Dedifferentiated amniotic fluid mesenchymal stem cell (primary cell): ENCODE results near the gene SPRYD3.

Experiments used
- DNase-seq: peaks from one replicate; pipeline ENCODE4 v3.0.0-alpha.2; 2016; ENCODE audit errors: extremely low spot score

The SPRYD3 gene

GRCh38 chr12:53063708-53064612, 15.2 kb downstream of the SPRYD3 start:
- no peak for DNase-seq

DNA sequence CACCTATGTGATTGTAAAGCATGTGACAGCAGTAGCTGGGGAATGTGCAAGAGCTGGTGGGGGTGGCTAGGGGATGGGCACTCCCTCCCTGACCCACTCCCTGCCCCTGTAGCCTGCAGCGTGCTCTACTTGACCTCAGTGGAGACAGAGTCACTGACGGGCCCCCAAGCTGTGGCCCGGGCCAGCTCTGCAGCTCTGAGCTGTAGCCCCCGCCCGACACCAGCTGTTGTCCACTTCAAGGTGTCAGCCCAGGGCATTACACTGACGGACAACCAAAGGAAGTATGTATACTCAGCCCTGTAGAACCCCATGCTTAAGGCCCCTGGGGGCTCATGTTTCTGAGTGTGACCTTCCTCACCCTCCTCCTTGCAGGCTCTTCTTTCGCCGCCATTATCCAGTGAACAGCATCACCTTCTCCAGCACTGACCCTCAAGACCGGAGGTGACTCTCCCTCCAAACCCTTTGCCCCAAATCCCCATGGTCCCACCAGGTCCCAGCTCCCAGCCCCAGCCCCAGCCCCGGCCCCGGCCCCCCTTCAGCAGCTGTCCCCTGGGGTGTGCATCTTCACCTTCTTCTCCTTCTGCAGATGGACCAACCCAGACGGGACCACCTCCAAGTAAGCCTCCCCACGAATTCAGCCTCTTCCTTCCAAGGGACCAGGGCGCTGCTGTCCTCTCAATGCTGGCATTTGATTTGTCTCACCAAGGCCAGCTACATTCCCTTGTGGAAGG, 16.0 kb downstream of the SPRYD3 start:
- DNase-seq = no peak

DNA sequence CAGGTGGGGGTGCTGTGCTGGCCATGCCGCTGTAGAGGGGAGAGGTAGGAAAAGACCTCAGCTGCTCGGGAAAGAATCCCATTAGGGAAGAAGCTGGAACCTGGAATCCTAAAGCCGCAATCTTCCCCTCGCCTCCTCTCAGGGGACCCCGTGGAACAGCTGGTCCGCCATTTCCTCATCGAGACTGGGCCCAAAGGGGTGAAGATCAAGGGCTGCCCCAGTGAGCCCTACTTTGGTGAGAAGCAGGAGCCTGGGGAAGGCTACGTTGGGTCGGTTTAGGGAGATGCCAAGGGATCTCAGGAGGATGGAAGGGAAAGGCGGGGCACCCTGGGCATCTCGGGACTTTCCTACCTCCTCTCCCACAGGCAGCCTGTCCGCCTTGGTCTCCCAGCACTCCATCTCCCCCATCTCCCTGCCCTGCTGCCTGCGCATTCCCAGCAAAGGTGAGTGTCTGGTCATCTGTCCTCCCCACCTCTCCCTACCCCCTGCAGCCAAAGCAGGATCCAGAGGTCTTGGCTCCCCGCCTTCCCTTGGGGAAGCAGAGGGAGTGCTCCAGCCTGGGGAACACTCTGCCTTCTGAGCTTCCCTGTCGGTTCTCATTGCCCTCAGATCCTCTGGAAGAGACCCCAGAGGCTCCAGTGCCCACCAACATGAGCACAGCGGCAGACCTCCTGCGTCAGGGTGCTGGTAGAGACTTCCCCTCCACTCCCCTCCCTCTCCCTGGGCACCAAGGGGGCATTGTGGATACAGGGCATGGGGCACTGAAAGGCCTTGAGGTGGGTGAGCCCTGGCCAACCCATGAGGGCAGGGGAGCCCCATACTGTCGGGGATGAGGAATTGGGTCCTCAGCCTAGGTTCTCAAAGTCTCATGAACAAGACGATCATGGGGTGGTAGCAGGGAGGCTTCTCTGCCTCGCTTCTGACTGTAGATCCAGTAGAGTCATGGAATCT, 16.9 kb downstream of the SPRYD3 start:
- DNase-seq = no peak

DNA sequence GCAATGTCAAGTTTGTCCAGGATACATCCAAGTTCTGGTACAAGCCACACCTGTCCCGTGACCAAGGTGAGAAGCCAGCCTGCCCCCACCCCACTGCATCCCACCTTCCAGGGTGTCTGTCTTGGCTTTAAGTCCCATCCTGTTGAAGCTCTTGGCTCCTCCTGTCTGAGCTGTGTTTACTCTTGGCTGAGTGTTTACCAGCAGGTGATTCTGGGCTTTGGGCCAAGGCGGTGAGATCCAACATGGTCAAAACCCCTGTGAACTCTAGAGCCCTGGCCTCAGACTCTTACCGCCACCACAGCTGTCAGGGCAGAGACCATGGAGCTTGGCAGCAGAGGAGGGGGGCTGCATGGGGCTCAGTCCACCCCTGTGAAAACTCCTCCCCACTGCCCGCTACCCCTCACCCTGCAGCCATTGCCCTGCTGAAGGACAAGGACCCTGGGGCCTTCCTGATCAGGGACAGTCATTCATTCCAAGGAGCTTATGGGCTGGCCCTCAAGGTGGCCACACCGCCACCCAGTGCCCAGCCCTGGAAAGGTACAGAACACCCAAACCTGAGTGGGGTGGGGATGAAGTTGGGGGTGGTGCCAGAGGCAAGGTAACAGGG, 17.7 kb downstream of the SPRYD3 start:
- DNase-seq = no peak

GRCh38 chr12:53060721-53061276, 18.4 kb downstream of the SPRYD3 start:
- no peak for DNase-seq

DNA sequence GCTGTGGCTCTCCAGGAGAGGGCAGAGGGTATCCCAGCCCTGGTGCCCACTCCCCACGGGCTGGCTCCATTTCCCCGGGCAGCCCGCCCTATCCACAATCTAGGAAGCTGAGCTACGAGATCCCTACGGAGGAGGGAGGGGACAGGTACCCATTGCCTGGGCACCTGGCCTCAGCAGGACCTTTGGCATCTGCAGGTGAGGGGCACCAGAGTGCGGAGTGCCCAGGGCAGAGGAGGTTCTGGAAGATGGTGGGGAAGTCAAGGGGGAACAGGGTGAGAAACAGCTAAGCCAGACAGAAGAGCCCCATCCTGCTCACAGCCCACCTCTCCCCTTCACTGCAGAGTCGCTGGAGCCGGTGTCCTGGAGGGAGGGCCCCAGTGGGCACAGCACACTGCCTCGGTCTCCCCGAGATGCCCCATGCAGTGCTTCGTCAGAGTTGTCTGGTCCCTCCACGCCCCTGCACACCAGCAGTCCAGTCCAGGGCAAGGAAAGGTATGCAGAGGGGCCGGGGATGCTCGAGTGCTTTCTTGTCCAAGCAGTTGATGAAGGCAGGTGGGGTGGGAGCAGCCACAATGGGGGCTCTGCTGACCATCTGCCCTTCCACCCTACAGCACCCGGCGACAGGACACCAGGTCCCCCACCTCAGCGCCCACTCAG, 19.0 kb downstream of the SPRYD3 start:
- no peak for DNase-seq

GRCh38 chr12:53059434-53060063, 19.6 kb downstream of the SPRYD3 start:
- DNase-seq = no peak

DNA sequence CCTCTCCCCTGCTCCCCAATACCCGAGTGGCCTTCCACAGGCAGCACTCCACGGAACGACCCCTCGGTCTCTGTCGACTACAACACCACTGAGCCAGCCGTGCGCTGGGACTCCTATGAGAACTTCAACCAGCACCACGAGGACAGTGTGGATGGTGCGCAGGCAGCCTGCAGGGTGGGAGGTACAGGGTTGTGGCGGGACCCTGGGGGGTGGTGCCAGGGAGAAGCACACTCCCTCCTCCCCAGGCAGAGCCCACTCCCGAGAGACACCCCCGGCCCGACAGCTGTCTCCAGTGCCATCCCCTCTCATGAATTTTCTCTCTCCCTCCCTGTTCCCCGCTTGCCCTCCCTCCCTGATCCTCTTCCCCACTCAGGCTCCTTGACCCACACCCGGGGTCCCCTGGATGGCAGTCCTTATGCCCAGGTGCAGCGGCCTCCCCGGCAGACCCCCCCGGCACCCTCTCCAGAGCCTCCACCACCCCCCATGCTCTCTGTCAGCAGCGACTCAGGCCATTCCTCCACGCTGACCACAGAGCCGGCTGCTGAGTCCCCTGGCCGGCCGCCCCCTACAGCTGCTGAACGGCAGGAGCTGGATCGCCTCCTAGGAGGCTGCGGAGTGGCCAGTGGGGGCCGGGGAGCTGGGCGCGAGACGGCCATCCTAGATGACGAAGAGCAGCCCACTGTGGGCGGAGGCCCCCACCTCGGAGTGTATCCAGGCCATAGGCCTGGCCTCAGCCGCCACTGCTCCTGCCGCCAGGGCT, 20.3 kb downstream of the SPRYD3 start:
- DNase-seq = no peak

DNA sequence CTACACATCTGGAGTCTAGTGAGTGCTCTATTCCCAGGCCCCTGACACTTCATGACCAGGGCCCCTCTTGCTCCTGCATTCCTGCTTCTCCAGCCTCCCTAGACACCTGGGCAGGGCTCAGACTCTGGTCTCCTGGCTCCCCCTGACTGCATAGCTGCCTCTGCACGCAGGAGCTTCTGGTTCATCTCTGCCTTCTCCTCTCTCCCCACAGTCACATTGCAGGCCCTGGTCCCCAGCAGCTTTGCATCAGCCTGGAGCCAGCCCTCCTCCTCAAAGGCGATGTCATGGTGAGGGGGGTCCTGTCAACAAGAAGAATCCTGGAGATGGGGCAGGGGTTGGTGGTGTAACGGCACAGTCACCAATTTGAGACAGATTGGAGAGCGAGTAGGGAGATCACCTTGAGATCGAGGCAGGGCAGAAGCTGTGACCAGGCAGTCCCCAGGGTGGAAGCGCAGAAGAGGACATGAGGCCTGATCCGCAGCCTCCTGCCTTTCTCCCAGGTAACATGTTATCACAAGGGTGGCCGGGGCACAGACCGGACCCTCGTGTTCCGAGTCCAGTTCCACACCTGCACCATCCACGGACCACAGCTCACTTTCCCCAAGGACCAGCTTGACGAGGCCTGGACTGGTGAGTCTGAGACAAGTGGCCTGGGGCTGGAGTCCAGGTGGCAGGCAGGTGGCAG, 21.2 kb downstream of the SPRYD3 start:
- no peak for DNase-seq

- DNase-seq = no peak
Observed at GRCh38 chr12:53056901-53057300, 22.3 kb downstream of the SPRYD3 start.

DNA sequence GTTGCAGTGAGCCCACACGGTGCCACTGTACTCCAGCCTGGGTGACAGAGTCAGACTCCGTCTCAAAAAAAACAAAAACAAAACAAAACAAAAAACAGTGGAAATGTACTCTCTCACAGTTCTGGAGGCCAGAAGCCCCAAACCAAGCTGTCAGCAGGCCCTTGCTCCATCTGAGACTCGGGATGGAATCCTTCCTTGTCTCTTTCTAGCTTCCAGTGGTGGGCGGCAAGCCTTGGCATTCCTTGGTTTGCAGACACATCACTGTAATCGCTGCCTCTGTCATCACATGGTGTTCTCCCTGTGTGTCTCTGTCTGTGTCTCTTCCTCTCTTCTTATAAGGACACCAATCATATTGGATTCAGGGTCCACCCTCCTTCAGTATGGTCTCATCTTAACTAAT, 22.9 kb downstream of the SPRYD3 start:
- DNase-seq = no peak

GRCh38 chr12:53055471-53056266, 23.5 kb downstream of the SPRYD3 start:
- DNase-seq = no peak

DNA sequence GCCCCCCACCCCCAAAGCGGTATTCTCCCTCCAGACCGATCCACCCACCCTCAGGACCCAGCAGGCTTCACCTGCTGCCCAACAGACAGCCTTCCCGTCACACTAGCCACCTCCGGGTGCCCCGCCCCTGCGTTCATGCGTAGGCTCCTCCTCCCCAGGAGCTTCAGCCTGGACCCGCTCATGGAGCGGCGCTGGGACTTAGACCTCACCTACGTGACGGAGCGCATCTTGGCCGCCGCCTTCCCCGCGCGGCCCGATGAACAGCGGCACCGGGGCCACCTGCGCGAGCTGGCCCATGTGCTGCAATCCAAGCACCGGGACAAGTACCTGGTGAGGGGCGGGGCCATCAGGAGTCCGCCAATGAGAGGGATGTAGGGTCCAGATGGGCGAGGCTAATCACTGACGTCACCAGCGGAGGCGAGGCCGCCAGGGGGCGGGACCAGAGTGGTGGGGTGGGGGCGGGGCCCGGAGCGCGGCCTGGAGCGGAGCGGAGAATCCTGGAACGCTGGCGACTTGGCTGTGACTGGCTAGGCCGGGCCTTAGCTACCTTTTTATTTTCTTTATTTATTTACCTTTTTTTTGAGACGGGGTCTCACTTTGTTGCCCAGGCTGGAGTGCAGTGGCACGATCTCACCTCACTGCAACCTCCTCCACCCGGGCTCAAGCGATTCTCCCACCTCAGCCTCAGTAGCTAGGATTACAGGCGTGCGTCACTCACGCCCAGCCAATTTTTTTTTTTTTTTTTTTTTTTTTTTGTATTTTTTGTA, 24.9 kb downstream of the SPRYD3 start:
- no peak for DNase-seq

DNA sequence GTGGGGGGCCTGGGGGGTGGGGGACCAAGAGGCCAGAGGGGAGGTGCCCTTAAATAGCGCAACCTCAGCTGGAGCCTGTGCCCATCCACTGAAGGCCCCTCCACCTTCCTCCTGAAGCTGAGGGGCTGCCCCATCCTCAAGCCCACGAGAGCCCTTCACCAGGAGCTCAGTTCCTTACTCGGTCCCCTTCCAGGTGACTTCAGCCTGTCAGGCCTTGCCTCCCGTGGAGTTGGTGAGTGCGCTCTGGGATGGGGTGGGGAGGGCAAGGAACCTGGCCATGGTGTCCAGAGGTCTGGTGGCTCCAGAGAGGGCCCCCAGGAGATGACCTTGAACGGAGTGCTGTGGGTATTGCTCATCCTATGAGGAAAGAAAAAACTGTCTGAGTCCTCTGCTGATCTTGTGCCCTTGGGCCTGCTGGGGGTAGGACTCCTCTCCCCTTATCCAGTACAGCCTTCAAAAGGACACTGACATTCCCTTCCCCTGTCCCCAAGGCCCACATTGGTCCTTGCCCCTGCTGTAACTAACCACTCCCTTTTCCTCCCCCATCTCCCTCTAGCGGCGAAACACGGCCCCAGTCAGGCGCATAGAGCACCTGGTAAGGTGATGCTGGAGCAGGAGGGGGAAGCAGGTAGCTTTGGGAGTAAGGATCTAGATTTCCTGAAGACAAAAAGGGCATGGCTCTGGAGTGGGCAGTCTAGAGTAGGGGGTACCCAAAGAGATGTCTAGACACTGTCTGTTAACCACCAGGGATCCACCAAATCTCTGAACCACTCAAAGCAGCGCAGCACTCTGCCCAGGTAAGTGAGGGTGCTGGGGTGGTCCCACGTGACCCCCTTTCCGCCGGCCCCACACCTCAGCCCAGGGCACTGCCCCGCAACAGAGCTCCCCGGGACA, 25.7 kb downstream of the SPRYD3 start:
- no peak for DNase-seq

- peak; percentile 71 for DNase-seq
Observed at GRCh38 chr12:53052419-53053217, 26.6 kb downstream of the SPRYD3 start.
